ENCODE measurements around the gene DHX57.

- TF ChIP-seq BHLHE40 (IDR thresholded peaks at IDR 0.05; ENCODE audit: borderline replicate concordance): no peak
- no peak for TF ChIP-seq FOXK2 (IDR thresholded peaks at IDR 0.05)
- TF ChIP-seq FOXM1 (IDR thresholded peaks at IDR 0.05; ENCODE audit: borderline replicate concordance): no peak
- TF ChIP-seq SUZ12 (IDR thresholded peaks at IDR 0.05): no peak
Measured at GRCh38 chr2:38835015-38835601, 40.6 kb downstream of the DHX57 start.
